ENCODE results near the gene RBFOX1.

DNA sequence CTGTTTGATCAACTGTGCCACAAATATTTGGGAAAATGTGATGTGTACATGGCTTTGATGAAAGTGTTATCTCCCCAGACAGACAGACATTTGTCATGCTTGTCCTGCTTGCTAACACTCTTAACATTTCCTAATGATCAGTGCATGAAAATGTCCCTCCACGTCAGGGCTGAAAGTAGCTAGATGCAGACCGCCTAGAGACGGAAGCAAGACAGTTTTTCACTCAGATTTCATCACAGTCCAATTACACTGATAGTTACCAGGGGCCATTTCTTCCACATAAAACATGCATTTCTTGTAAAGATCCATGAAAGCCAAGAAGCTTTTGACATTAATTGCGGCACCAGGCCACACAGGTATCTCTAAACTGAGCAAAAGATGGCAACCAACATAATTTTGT lies 347.7 kb downstream of the RBFOX1 start:
- TF ChIP-seq CTCF (IDR thresholded peaks at IDR 0.05) (no peak), EP300 (IDR thresholded peaks at IDR 0.05) (no peak)

Data from ovary (tissue), 3 donors.